NCI-H446 treated with DMSO at 0.1 percent for 48 hours (cell line): ENCODE data around the gene CARM1.
"Not testable (repeated sequence)": the region's sequence is repeated elsewhere in the genome, so short reads cannot be mapped to it uniquely, and the experiment has no call there.

Experiments
- DNase-seq: peaks from one replicate; lab custom pipeline; 2025; lab: John Stamatoyannopoulos, UW

CARM1 gene

GRCh38 chr19:10928563-10929401, 57.4 kb downstream of the CARM1 start, which contains the start of the genes TIMM29 and YIPF2:
Gene TIMM29 (plus strand): TSS chr19:10928811. CDS start chr19:10928823, 12 bp downstream.
Gene YIPF2 (minus strand): TSS chr19:10928639. CDS start chr19:10928410, 229 bp downstream.
- peak; percentile 96 for DNase-seq

GRCh38 chr19:10929402-10929794, 58.0 kb downstream of the CARM1 start:
- DNase-seq = no peak

GRCh38 chr19:10935371-10936059, 64.2 kb downstream of the CARM1 start:
- no peak for DNase-seq

- DNase-seq = peak; percentile 59
Observed at GRCh38 chr19:10936661-10937084, 65.3 kb downstream of the CARM1 start.

- DNase-seq = not testable (repeated sequence)
Observed at GRCh38 chr19:10941649-10942048, 70.3 kb downstream of the CARM1 start.

- not testable (repeated sequence) for DNase-seq
Observed at GRCh38 chr19:10943412-10943811, 72.1 kb downstream of the CARM1 start.

GRCh38 chr19:10945264-10945663, 73.9 kb downstream of the CARM1 start:
- no peak for DNase-seq

- no peak for DNase-seq
Observed at GRCh38 chr19:10946958-10947657, 75.8 kb downstream of the CARM1 start.

- no peak for DNase-seq
Observed at GRCh38 chr19:10952809-10953208, 81.5 kb downstream of the CARM1 start.

- DNase-seq = not testable (repeated sequence)
Observed at GRCh38 chr19:10959277-10959968, 88.1 kb downstream of the CARM1 start.

- peak; percentile 91 for DNase-seq
Observed at GRCh38 chr19:10960314-10961072, 89.1 kb downstream of the CARM1 start, which contains the start of gene SMARCA4. Gene SMARCA4 (plus strand): TSS chr19:10961030. CDS start chr19:10984152, 23,122 bp downstream.

- no peak for DNase-seq
Observed at GRCh38 chr19:10961073-10961860, 89.9 kb downstream of the CARM1 start.

GRCh38 chr19:10962863-10963262, 91.5 kb downstream of the CARM1 start:
- DNase-seq = no peak

GRCh38 chr19:10963865-10964264, 92.5 kb downstream of the CARM1 start:
- no peak for DNase-seq

GRCh38 chr19:10964903-10965302, 93.5 kb downstream of the CARM1 start:
- DNase-seq = no peak

- no peak for DNase-seq
Observed at GRCh38 chr19:10965398-10965797, 94.0 kb downstream of the CARM1 start.

GRCh38 chr19:10966809-10967208, 95.5 kb downstream of the CARM1 start:
- no peak for DNase-seq

GRCh38 chr19:10968527-10969135, 97.3 kb downstream of the CARM1 start:
- no peak for DNase-seq

GRCh38 chr19:10971107-10971726, 99.9 kb downstream of the CARM1 start:
- DNase-seq = no peak
